ENCODE results near the gene MRPL40.
A peak's percentile ranks its signal among the peaks of the same experiment; 100 is the strongest.
"Not testable (repeated sequence)": the region's sequence is repeated elsewhere in the genome, so short reads cannot be mapped to it uniquely, and the experiment has no call there.

Gene MRPL40

GRCh38 chr22:19407649-19408606 is 24.4 kb upstream of the MRPL40 start:
- DNase-seq: no peak

DNA sequence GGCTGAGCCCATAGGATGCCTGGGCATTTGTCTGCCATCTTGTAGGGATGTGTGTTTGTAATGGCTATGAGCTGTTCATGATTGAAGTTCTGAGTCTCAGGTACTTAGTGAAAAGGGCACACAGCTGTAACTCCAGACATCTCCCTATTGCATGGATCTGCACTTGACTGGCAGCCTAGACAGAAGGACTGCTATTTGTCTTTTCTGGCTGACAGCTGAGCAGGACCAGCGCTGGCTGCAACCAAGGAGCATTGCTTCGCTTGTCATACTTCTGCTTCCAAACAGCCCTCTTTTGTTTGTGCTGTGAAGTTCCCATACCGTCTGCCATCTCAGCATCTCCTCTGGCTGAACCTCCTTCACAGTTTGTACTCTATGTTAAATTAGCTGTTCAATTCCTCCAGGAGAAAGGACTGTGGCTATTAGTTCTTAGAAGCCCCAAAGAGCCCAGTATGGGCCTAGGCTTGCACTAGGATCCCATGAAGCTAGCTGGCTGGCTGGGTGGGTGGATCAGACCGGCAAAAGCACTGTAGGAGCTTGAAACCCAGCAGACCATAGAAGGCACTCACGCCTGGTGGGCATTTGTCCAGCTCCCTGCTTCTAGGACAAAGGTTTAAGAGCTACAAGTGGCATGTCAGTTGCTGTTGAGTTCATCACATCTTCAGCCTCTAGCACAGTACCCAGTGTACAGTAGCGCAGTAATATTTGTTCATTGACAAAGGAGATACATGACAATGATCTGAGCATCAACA is 21.2 kb upstream of the MRPL40 start:
- no peak for DNase-seq

GRCh38 chr22:19411690-19412045 is 20.7 kb upstream of the MRPL40 start:
- DNase-seq: no peak

- DNase-seq: no peak
These were observed 19.9 kb upstream of the MRPL40 start for GRCh38 chr22:19412478-19412877.

DNA sequence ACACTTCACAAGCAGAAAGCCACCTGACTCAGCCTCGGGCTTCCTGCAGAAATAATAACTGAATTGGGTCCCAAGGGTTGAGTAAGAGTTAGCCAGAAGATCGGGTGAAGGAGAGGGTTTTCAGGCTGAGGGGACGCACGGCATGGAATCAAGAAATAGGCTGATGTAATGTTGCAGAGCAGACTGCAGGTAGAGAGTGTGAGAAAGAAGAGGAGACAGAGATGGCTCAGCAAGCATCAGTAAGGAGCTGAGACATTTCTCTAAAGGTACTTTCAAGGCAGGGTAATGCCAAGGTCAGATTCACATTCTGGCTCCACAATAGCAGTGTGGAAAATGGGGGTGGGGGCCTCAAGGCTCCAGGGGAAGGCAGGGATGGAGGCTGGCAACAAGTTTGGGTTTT is 19.4 kb upstream of the MRPL40 start:
- DNase-seq: no peak

DNA sequence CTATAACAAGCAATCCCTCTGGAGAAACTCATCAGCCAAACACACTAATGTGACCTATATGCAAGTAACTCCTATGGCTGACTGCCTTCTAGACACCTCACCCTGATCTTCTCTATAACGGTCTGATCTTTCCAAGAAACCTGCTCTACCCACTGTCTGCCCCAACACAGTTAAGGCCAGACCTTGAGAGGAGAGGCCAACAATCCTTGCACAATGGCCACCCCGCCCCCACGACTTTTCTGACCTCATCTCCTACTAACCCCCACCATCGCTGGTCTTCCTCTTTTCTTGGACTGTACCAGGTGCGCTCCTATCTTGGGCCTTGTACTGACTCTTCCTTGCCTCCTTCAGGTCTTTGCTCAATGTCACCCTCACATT is 13.3 kb upstream of the MRPL40 start:
- DNase-seq: no peak

- DNase-seq: no peak
These were observed 12.7 kb upstream of the MRPL40 start for GRCh38 chr22:19419464-19420178.

- DNase-seq: no peak
These were observed 12.0 kb upstream of the MRPL40 start for GRCh38 chr22:19420321-19420720.

GRCh38 chr22:19422440-19423301 is 9.7 kb upstream of the MRPL40 start:
- DNase-seq: no peak

DNA sequence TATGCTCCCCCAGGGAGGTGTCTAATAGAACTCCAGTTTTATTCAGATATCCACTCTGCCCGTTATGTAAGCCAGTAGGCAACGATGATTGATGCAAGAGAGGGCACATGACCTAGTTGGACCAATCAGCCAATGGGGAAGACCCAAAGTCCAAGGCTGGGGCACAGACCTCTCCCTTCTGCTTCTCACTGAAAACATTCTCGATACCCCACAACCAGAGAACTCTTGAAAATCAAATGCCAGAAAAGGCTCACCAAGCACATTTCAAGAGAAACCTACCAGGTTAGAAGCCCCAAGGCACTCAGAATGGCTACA is 8.2 kb upstream of the MRPL40 start:
- no peak for DNase-seq

DNA sequence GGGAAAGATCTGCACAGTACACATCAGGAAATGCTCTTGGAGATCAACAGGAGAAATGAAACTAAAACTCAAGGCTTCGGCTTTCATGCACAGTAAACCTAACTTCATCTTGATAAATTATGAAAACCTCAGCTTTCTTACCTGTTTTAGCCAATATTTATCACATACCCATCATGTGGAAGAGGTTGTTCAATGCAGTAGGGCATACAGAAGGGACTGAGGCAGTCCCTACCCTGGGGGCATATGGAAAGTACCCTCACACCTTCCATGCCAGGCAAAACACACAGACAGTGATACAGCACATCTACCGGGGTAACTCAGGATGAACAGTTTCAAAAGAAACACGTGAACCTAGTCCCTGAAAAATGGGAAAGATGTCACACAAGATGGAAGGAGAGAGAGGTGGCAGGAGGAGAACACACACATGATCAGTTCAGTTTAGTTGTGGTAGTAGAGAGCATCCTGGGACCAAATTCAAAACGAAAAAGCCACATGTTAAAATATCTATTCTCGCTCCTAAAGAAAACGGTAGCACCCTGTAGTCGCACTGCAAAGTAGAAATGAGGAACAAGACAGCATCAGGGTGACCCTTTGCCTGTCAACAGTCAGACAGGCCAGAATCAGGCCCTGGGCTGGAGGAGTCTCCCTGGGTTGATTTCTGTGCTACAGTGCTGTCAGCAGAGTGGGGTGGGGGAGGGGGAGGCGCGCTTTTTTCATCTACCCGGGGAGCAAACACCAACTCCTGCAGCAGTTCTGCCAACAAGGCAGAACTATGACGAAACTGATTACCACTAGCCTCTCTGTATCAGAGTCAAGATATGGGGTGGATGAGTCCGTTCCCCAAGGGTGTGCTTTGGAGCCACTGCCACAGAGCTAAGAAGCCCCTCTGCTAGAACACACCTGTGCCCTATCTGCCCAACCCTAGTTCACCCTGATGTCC is 2.1 kb upstream of the MRPL40 start:
- DNase-seq: peak in 2 of 4 experiments; percentile 12 to 16

GRCh38 chr22:19430890-19431541 is 1.3 kb upstream of the MRPL40 start:
- no peak for DNase-seq

DNA sequence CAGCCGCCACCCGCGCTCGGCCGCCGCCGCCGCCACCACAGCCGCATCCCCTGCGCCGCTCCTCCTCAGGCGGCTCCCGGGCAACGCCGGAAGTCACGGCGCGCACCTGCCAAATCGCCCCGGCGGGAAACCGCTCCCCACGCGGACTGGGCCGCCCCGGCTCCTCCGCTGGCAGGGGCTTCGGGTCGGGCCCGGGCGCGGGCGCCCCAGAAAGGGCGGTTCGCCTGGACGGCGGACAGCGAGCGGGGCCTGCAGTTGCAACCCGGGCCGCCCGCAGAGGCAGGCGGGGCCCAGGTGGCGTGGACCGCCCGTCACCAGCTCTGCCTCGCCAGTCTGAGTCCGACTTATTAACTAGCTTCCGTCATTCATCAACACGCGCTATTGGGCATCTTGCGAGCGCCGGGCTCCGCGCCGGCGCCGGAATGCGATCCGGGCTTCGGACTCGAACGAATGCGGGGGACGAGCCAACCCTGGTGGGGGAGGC is 654 bp upstream of the MRPL40 start, which contains the start of gene HIRA:
Gene HIRA, minus strand, starts transcription at position 85 of the 484 bp plus-strand sequence. CDS start 257 bp downstream, outside the sequence.
- peak; percentile 74 to 82 (median 80) for DNase-seq

DNA sequence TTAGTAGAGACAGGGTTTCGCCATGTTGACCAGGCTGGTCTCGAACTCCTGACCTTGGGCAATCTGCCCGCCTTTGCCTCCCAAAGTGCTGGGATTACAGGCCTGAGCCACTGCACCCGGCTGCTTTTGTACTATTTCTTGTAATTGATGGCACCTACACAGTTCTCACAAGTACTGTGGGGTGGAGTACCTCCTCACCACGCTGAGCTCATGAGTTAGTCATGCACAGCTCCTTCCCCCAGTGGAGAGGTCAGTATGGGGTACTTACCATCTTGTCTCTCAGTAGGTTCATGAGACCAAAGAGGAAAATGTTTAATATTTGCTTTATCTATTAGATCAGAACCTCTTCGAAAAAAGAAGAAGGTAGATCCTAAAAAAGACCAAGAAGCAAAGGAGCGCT is 2.1 kb downstream of the MRPL40 start:
- DNase-seq: no peak

GRCh38 chr22:19434829-19435580 is 2.7 kb downstream of the MRPL40 start:
- DNase-seq: no peak

GRCh38 chr22:19436444-19437161 is 4.3 kb downstream of the MRPL40 start:
- not testable (repeated sequence) for DNase-seq

- DNase-seq: no peak
These were observed 6.0 kb downstream of the MRPL40 start for GRCh38 chr22:19438298-19438697.

- no peak for DNase-seq
These were observed 8.3 kb downstream of the MRPL40 start for GRCh38 chr22:19440411-19441195.
